Effector memory CD4-positive, alpha-beta T cell (primary cell): Measurements from ENCODE around the gene ST6GAL1.
"Not testable (repeated sequence)": the region's sequence is repeated elsewhere in the genome, so short reads cannot be mapped to it uniquely, and the experiment has no call there.

Source experiments
- DNase-seq, 3 donors: peaks; one replicate each; pipeline ENCODE4 v3.0.0-alpha.2; 2020
- H3K27ac ChIP-seq: 2 replicates; pipeline ENCODE4 v1.7.0; 2013; ENCODE audit warnings: mild to moderate bottlenecking, low read length, moderate library complexity; ENCODE audit not compliant: insufficient read depth, poor library complexity, severe bottlenecking
- H3K27me3 ChIP-seq: replicated peaks from 2 replicates; pipeline ENCODE4 v1.7.0; 2013; ENCODE audit warnings: mild to moderate bottlenecking, low read length; ENCODE audit not compliant: insufficient read depth, control insufficient read depth, poor library complexity, severe bottlenecking
- H3K36me3 ChIP-seq: 2 replicates; pipeline ENCODE4 v1.7.0; 2013; ENCODE audit warnings: mild to moderate bottlenecking, low read length, moderate library complexity; ENCODE audit not compliant: control insufficient read depth, insufficient read depth
- H3K4me1 ChIP-seq: 2 replicates; pipeline ENCODE4 v1.7.0; 2013; ENCODE audit warnings: low read length, mild to moderate bottlenecking; ENCODE audit not compliant: control insufficient read depth, insufficient read depth, poor library complexity, severe bottlenecking
- H3K4me3 ChIP-seq: 2 replicates; pipeline ENCODE4 v1.7.0; 2013; ENCODE audit warnings: low read length, low read depth, mild to moderate bottlenecking; ENCODE audit not compliant: insufficient read depth, poor library complexity, severe bottlenecking
- H3K9me3 ChIP-seq: 2 replicates; pipeline ENCODE4 v1.7.0; 2013; ENCODE audit warnings: mild to moderate bottlenecking, low read length, moderate library complexity; ENCODE audit not compliant: control insufficient read depth

The ST6GAL1 gene

GRCh38 chr3:186940967-186941366 is 10.6 kb downstream of the ST6GAL1 start:
- peaks cover 2% of the 10 kb centered on the region for H3K4me1 ChIP-seq
- no peaks in the 10 kb centered on the region for H3K27me3 ChIP-seq
- no peaks in the 10 kb centered on the region for H3K9me3 ChIP-seq
- H3K36me3 ChIP-seq: peaks cover 31% of the 10 kb centered on the region
- DNase-seq: no peak
- no peak overlapping the region for H3K4me3 ChIP-seq
- H3K27ac ChIP-seq: no peak overlapping the region

DNA sequence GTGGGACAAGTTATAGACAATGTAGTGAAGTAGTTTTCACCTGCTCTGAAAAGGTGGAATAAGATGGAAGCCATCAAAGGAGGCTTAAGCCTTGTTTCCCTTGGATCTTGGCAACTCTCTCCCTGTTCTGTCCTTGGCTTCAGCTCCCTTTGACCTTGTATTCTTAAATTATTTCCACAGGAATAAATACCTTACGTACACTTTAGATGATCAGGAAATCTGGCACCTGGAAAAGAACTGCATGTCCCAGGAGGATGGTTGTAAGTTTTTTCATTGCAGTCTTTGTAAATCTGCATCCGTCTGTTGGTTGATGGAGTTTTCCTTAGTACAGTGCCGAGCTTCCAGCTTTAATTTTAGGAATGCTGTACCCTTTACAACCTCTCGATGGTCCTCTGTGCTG is 11.8 kb downstream of the ST6GAL1 start:
- Histone ChIP-seq H3K4me3 (no peak overlapping the region), H3K27me3 (no peaks in the 10 kb centered on the region), H3K27ac (no peak overlapping the region), H3K36me3 (peaks cover 28% of the 10 kb centered on the region), H3K4me1 (no peaks in the 10 kb centered on the region), H3K9me3 (no peaks in the 10 kb centered on the region)
- DNase-seq: no peak

- no peaks in the 10 kb centered on the region for H3K27me3 ChIP-seq
- no peaks in the 10 kb centered on the region for H3K9me3 ChIP-seq
- H3K27ac ChIP-seq: no peak overlapping the region
- H3K36me3 ChIP-seq: peaks cover 28% of the 10 kb centered on the region
- peaks cover 3% of the 10 kb centered on the region for H3K4me1 ChIP-seq
- H3K4me3 ChIP-seq: no peak overlapping the region
- DNase-seq: no peak
These were observed 15.0 kb downstream of the ST6GAL1 start for GRCh38 chr3:186945255-186945823.

DNA sequence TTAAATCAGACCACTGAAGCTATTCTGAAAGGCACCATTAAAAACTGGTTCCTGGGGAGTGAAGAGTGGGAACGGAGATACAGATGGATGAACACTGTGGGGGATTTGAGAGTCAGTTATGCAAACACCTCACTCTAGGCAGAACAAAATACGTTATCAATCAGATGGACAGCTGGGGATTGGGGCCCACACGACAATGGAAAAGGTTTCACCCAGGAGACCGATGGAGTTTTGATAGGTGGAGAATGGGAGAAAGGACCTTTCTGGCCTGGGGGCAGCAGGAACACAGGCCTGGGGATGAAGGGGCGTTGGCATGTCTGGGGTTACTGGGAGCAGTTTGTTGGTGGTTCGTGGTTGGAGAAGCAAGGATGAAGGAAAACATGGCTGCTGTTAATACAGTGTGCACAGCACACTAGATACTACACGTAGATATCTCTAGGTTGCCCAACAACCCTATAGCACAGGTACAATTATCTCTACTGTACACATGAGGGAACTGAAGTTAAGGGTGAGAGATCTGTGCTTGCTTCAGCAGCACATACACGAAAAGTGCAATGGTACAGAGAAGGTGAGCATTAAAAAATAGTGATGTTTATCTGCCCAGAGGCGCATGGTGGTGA is 16.5 kb downstream of the ST6GAL1 start:
- DNase-seq: no peak
- H3K36me3 ChIP-seq: peaks cover 28% of the 10 kb centered on the region

GRCh38 chr3:186949281-186949982 is 19.1 kb downstream of the ST6GAL1 start:
- Histone ChIP-seq H3K4me3 (no peak overlapping the region), H3K4me1 (peaks cover 27% of the 10 kb centered on the region), H3K9me3 (no peaks in the 10 kb centered on the region), H3K27ac (no peak overlapping the region), H3K36me3 (peaks cover 7% of the 10 kb centered on the region), H3K27me3 (no peaks in the 10 kb centered on the region)
- no peak for DNase-seq

More for the DNA sequence above, 16.5 kb downstream of the ST6GAL1 start:
- Histone ChIP-seq H3K27ac (no peak overlapping the region), H3K27me3 (no peaks in the 10 kb centered on the region), H3K4me1 (peaks cover 8% of the 10 kb centered on the region), H3K9me3 (no peaks in the 10 kb centered on the region), H3K4me3 (no peak overlapping the region)

DNA sequence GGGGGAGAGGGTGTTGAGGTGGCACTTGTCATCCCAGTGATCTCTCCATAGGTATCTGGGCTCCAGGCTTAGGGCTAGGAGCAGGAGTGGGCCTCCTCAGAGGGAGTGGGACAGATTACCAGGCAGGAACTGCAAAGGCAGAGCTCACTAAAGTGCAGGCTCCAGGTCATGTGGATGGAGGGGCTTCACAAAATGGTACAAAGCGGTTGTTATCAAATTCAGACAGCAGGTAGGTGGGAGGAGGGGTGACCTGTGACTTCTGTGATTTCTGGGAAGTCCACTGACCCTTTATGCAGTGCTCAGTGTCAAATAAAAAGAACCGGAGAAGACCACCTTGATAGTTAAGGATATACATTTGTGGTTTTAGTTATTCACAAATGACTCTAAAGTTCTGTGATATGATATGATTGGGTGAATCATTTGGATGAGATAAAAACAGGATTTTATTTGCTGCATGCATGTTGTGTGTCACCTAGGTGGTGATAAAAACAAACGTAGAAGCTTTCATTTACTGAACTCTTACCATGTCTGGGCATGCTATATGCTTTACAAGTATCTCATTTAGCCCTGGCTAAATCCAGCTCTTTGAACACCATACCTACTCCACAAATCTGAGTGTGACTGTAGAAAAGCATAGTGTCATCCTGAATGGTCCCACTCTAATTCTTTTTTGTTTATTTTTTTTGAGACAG is 20.2 kb downstream of the ST6GAL1 start:
- Histone ChIP-seq H3K4me3 (no peak overlapping the region), H3K36me3 (no peaks in the 10 kb centered on the region), H3K27me3 (no peaks in the 10 kb centered on the region), H3K27ac (no peak overlapping the region), H3K9me3 (no peaks in the 10 kb centered on the region), H3K4me1 (peaks cover 27% of the 10 kb centered on the region)
- no peak for DNase-seq

- H3K4me1 ChIP-seq: peaks cover 30% of the 10 kb centered on the region
- H3K27ac ChIP-seq: no peak overlapping the region
These were observed 21.6 kb downstream of the ST6GAL1 start for GRCh38 chr3:186951640-186952552.

GRCh38 chr3:186953011-186953487 is 22.7 kb downstream of the ST6GAL1 start:
- no peaks in the 10 kb centered on the region for H3K27me3 ChIP-seq
- H3K4me3 ChIP-seq: no peak overlapping the region
- peaks cover 30% of the 10 kb centered on the region for H3K4me1 ChIP-seq
- peak overlapping the region; percentile 11 for H3K27ac ChIP-seq
- H3K9me3 ChIP-seq: no peaks in the 10 kb centered on the region
- no peak for DNase-seq
- no peaks in the 10 kb centered on the region for H3K36me3 ChIP-seq

More at GRCh38 chr3:186951640-186952552, 21.6 kb downstream of the ST6GAL1 start:
- no peak for DNase-seq
- no peaks in the 10 kb centered on the region for H3K36me3 ChIP-seq
- H3K9me3 ChIP-seq: no peaks in the 10 kb centered on the region
- H3K4me3 ChIP-seq: no peak overlapping the region
- no peaks in the 10 kb centered on the region for H3K27me3 ChIP-seq

- not testable (repeated sequence) for H3K27ac ChIP-seq
These were observed 23.8 kb downstream of the ST6GAL1 start for GRCh38 chr3:186953992-186954699.

More at GRCh38 chr3:186953992-186954699, 23.8 kb downstream of the ST6GAL1 start:
- H3K36me3 ChIP-seq, H3K4me3 ChIP-seq, H3K9me3 ChIP-seq, H3K27me3 ChIP-seq, DNase-seq: not testable (repeated sequence)
- H3K4me1 ChIP-seq: peaks cover 30% of the 10 kb centered on the region
